Thyroid gland (tissue), 4 donors: Measurements from ENCODE around the gene C1orf232. TPM values are rescaled to one million over a fixed set of nuclear protein-coding genes. Genes with fewer than 3 reads are reported as not detected.

Source experiments
- DNase-seq, 2 donors: peaks; one replicate each; pipeline ENCODE4 v3.0.0-alpha.2; 2019
- H3K27ac ChIP-seq, 3 donors: fragments of 200-600 bp; sonication (generic); 1 replicate in 2 of 3; 2 replicates in 1 of 3; pipeline ENCODE4 v1.5.1; 2016 to 2019; ENCODE audit warnings: mild to moderate bottlenecking in 1 of 3, moderate library complexity in 1 of 3
- H3K27me3 ChIP-seq: fragments of 200-600 bp; sonication (generic); one replicate; pipeline ENCODE4 v1.5.1; 2019
- H3K36me3 ChIP-seq, 2 donors: fragments of 200-600 bp; sonication (generic); one replicate each; pipeline ENCODE4 v1.5.1; 2016 to 2019
- H3K4me1 ChIP-seq, 2 donors: fragments of 200-600 bp; sonication (generic); one replicate each; pipeline ENCODE4 v1.5.1; 2017 to 2019
- H3K4me3 ChIP-seq, 3 donors: fragments of 200-600 bp; sonication (generic); replicated peaks in 1 of 3; 1 replicate in 2 of 3; 2 replicates in 1 of 3; pipeline ENCODE4 v1.5.1; 2016; ENCODE audit warnings: mild to moderate bottlenecking in 1 of 3
- H3K9me3 ChIP-seq: fragments of 200-600 bp; sonication (generic); one replicate; pipeline ENCODE4 v1.5.1; 2017
- CTCF ChIP-seq, 6 experiments: fragments of 200-600 bp in 3 of 6; fragments of 450-650 bp in 3 of 6; sonication (generic) in 3 of 6; IDR thresholded peaks; one replicate each; pipeline ENCODE4 v1.5.1; 2016 to 2019; ENCODE audit warnings: antibody characterized with exemption in 6 of 6, mild to moderate bottlenecking in 2 of 6, inconsistent platforms in 1 of 6, moderate library complexity in 1 of 6
- POLR2A ChIP-seq, 2 donors: fragments of 450-650 bp; IDR thresholded peaks; one replicate each; pipeline ENCODE4 v1.6.1; 2017; ENCODE audit warnings: antibody characterized with exemption in 2 of 2, mild to moderate bottlenecking in 2 of 2, moderate library complexity in 1 of 2
- WGBS, 2 donors: methylation state at CpG; one replicate each; pipeline ENCODE4 v1.1.5; 2017; 5-methylcytosine and 5-hydroxymethylcytosine counted together
- intact Hi-C: fragments of 100-400 bp; cut with DNase I; formaldehyde crosslinking; loops from one replicate; pipeline ENCODE4 v1.15.1; 2023
- total RNA-seq, 4 donors: library from RNA; depleted of rRNA; stranded (reverse); fragments of >200 nt; gene quantifications; one replicate each; pipeline ENCODE4 v1.2.3, GENCODE V29; 2016

C1orf232 gene
- total RNA-seq, 4 donors from 2014 or later: not detected

- no peaks in the 10 kb centered on the region for H3K9me3 ChIP-seq
- H3K27me3 ChIP-seq: no peaks in the 10 kb centered on the region
- DNase-seq: no peak
- WGBS, 2 donors: 88 to 96% methylated on average over 4 of the region's 4 CpGs
- H3K27ac ChIP-seq: peak overlapping the region in 2 of 3 donors; percentile 67 to 69
- H3K4me1 ChIP-seq: peaks cover 29 to 53% of the 10 kb centered on the region in 2 donors
- no peak overlapping the region for H3K4me3 ChIP-seq
- no peaks in the 10 kb centered on the region for H3K36me3 ChIP-seq
- intact Hi-C loops: no loop called here
- TF ChIP-seq CTCF (IDR thresholded peaks at IDR 0.05) (no peak), POLR2A (IDR thresholded peaks at IDR 0.05) (no peak)
Measured at GRCh38 chr1:26129778-26130177, 39.0 kb downstream of the C1orf232 start.

DNA sequence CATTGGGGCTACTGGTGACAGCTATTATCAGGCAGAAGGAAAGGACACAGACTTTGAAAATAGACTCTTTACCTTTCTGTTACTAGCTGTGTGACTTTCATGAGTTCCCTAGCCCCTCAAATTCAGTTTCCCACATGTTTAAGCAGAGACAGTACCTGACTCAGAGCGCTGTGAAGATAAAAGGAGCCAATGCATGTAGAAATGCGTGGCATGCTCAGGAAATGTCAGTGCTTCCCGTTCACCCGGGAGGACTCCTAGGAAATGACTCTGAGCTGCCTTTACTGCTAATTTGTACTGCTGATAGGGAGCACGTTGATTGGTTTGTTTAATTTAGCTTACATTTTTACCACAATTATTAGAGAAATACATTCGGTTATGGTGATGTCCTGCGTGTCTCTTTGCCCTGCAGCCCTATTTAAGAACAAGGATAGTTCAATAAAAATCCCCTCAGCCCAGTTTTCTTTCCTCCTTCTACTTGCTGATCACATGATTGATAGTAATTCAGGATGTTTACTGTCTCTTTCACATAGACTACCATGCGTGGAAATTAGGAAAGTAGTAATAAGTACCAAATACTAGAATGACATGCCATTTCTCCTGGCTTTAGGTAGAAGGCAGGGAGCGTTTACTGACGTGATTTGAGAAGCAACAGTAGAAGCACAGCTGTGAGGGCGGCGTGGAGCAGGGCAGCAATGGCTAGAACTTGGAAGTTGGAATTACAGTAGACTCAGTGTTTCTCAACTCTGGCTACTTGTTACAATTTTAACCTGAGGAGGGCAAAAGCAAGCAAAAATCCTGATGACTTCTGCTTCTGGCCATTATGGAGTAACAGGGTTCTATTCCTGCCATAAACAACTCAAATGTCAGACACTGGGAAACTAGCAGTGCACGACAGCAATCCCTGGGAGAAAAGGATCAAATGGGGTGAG lies 41.3 kb downstream of the C1orf232 start:
- no peak for DNase-seq
- Histone ChIP-seq H3K4me1 (peaks cover 43 to 74% of the 10 kb centered on the region in 2 donors), H3K36me3 (no peaks in the 10 kb centered on the region), H3K9me3 (no peaks in the 10 kb centered on the region), H3K4me3 (no peak overlapping the region), H3K27me3 (no peaks in the 10 kb centered on the region), H3K27ac (peak overlapping the region; percentile 69 to 76 (median 70))
- TF ChIP-seq POLR2A (IDR thresholded peaks at IDR 0.05) (no peak), CTCF (IDR thresholded peaks at IDR 0.05) (no peak)
- intact Hi-C loops: no loop called here
- WGBS, 2 donors: 77 to 80% methylated on average over 13 of the region's 13 CpGs

- intact Hi-C loops: no loop called here
- H3K4me3 ChIP-seq: no peak overlapping the region
- TF ChIP-seq CTCF (IDR thresholded peaks at IDR 0.05): no peak
- TF ChIP-seq POLR2A (IDR thresholded peaks at IDR 0.05): no peak
- H3K27me3 ChIP-seq: no peaks in the 10 kb centered on the region
- WGBS, 2 donors: 63 to 66% methylated on average over 9 of the region's 9 CpGs
- H3K27ac ChIP-seq: peak overlapping the region; percentile 69 to 76 (median 70)
- H3K4me1 ChIP-seq: peaks cover 53 to 83% of the 10 kb centered on the region in 2 donors
- peak; percentile 35 to 40 for DNase-seq
- no peaks in the 10 kb centered on the region for H3K36me3 ChIP-seq
- no peaks in the 10 kb centered on the region for H3K9me3 ChIP-seq
Measured at GRCh38 chr1:26126321-26127084, 42.3 kb downstream of the C1orf232 start.

GRCh38 chr1:26125946-26126320 lies 42.8 kb downstream of the C1orf232 start:
- Histone ChIP-seq H3K4me3 (no peak overlapping the region), H3K27ac (peak overlapping the region; percentile 69 to 76 (median 70)), H3K4me1 (peaks cover 59 to 88% of the 10 kb centered on the region in 2 donors), H3K36me3 (no peaks in the 10 kb centered on the region), H3K27me3 (no peaks in the 10 kb centered on the region), H3K9me3 (no peaks in the 10 kb centered on the region)
- TF ChIP-seq POLR2A (IDR thresholded peaks at IDR 0.05): no peak
- TF ChIP-seq CTCF (IDR thresholded peaks at IDR 0.05): no peak
- intact Hi-C loops: no loop called here
- DNase-seq: no peak
- 75 to 81% methylated on average over 1 of the region's 1 CpG for WGBS, 2 donors
